Skin of body (tissue), 2 donors: ENCODE data around the gene DAP. TPM values are rescaled to one million over a fixed set of nuclear protein-coding genes. Genes with fewer than 3 reads are reported as not detected.

Source experiments
- DNase-seq: peaks from one replicate; lab custom pipeline; 2025; lab: John Stamatoyannopoulos, UW
- total RNA-seq: library from RNA; depleted of rRNA; stranded (reverse); fragments of >200 nt; gene quantifications from one replicate; pipeline ENCODE4 v1.2.3, GENCODE V29; 2014

DAP gene
- total RNA-seq, 1 donor from 2014 or later: 27.4 TPM

DNA sequence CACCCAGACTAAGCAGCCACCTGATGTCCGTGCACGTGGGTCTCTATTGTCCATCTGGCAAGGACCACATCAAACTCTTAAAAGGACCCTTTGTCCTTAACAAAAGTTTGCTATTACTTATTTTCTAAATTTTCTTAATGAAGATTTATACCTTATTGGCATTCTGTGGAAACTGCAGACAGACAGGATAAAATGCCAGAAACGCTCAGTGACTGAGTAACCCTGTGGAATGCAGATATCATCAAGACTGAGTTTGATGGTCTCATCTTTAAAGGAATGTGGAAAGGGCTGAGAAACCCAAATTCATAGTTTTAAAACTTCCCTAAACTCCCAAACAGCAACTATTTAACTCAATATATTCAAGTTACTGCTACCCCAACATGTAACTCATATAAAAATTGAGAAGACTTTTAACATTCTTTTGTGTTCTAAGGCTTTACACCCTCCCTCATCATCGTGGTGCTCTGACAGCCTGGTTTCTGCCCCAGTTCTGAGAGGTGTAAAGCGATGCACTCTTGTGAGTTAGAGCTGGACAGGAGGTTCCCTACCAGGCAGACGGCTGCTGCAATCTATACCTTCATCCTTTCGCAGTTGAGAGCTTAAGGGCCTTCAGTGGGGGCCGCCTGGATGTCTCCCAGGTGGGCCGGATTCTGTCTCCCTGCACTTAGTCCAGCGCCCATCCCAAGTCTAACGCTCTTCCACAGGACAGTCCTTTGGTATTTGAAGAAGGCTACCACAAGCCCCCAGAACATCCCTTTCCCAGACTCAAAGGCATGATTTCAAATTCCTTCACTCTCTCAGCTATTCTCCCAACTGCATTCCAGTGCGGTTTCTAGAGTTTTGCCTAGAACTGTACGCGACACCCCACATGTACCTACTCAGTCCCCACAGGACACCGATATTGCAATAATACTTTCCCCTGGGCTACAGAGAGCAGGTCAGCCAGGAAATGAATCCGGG lies 68.9 kb downstream of the DAP start:
- no peak for DNase-seq

DNA sequence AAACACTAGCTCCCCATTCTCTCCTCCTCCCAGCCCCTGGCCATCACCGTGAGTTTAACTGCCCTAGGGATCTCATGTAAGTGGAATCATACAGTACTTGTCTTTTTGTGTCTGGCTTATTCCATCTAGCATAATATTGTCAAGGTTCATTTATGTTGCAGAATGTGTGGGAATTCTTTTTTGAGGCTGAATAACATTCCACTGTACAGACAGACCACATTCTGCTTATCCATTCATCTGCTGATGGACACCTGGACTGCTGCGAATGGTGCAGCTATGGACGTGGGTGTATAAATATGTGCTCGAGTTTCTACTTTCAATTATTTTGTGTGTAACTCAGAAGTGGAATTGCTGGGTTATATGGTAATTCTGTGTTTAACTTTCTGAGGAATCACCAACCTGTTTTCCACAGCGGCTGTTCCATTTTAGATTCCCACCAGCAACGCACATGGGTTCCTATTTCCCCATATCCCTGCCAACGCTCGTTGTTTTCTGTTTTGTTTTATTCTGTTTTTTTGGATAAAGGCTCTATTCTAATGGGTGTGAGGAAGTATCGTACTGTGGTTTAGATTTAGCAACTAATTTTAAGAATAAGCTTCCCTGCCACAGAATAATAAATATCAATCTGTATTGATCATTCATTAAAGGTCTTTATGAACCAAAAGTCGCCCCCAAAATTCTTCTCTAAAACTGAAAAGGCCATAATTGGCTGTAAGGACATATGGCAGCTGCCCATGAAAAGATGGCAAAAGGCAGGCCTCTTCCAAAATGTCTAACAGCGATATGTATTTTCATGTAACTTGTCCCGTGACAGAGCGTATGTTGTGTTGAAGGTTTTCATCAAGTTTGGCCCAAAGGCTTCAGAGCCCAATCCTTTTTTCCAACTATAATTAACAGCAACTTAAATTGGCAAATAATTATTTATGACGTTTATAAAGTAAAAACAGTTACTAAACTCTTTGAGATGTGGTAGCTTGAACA lies 70.3 kb downstream of the DAP start:
- DNase-seq: no peak

DNA sequence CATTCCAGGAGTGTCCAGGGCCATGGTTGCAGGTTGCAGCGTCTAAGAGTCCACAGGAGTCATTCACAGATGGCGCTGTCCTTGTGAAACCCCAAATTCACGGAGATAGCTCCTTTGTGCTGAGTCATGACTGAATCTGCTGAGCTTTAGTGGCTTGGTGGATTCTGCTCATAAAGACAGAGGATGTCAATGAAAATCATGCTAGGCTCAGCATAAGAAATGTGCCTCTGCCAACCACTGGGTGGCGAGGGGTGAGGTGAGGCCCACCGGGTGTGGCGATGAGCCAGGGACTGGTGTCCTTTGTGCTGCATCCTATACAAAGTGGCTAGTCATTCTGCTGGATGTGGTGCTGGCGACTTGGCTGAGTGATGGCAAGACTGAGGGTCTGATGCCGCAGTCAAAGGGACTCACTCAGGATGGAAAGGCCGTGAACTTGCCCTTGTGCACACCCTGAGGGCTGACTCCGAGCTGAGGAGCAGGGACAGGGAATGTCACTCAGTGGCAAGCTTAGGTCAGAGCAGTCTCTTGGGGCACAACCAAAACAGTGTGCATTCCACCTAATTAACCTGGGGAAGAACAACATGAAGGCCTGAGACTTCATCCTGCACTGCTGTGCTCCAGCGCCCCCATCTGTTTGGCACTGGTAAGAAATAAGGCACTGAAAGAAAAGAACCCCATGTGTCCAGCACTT lies 71.5 kb downstream of the DAP start:
- DNase-seq: no peak

DNA sequence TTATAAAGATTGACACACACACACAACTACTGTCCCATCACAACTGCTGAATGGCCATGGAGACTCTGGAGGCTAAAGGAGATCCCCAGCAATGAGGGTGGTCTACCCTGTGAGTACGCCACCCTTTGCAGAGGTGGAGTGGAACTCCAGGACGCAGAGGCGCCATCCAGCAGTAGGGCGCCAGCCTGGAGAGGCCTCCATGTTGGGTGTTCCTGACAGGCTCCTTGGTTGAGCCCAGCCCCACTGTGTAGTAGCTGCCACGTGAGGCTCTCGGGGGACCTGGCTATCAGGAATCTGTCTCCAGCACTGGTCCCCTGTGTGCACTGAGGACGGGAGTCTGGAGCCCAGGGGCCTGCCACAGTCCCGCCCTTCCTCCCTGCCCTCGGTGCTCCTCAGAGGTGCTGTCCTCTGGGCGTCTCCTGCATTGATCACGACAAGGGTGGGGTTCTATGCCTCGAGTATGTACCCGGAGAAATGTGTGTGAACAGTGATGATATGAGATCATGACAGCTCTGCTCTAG lies 72.3 kb downstream of the DAP start:
- DNase-seq: no peak

DNA sequence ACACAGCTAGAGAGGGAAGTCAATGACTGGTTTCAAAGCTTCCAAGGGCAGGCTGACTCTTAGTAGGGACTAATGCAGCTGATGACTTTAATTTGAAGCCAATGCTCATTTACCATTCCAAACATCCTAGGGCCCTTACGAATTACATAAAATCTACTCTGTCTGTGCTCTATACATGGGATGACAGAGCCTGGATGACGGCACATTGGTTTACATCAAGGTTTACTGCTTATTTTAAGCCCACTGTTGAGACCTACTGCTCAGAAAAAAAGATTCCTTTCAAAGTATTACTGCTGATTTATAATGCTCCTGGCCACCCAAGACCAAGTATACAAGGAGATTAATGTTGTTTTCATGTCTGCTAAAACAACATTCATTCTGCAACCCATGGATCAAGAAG lies 74.1 kb downstream of the DAP start:
- no peak for DNase-seq

DNA sequence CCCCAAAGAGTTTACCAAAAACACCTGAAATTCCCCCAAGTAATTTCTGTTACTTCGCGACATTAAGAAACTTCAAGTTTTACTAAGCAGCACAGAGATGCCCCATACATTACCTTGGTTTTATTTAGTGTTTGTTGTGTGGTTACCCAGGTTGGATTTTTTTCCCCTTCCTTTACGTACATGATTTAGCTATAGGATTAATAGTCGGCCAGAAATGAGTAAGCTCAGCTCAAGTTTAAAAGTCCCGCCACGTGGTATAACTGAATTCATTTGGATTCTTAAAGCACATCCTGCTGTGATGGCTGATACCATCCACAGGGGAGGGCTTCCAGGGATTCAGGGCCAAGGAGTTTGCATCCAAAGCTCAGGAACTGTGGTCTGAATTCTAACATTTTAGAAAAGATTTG lies 75.9 kb downstream of the DAP start:
- DNase-seq: no peak

DNA sequence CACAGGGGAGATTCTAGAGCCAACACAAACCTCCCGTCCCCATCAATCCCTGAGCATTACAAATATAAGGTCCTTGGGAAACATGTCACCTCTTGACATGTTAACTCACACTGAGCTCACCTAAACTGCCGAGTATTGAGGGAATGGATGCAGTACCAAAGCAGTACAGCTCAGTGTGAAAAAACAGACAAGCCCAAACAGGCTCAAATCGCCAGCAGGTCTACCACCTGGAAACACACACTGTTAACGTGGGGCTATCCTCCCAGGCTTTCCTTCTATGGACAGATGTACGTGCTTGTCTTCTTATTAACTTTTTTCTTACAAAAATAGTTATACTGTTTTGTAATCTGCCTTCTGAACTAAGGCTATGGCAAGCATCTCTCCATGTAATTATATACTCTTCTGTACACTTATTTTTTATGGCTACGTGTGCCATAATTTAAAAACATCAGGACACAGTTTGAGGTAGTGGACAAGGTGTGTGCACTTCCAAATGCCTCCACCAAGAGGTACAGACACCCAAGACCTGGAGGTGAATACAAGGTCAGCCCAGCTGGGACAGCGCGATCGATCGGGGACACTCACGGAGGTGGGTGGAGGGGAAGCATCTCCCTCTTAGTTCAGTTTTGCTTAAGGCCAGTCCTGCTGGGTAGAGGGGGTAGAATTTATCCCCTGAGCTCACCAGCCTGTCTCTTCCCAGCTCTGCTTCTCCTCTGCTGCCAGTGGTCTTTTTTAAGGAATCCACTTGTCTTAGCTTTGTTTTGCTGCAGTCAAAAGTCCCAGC lies 76.5 kb downstream of the DAP start:
- no peak for DNase-seq

DNA sequence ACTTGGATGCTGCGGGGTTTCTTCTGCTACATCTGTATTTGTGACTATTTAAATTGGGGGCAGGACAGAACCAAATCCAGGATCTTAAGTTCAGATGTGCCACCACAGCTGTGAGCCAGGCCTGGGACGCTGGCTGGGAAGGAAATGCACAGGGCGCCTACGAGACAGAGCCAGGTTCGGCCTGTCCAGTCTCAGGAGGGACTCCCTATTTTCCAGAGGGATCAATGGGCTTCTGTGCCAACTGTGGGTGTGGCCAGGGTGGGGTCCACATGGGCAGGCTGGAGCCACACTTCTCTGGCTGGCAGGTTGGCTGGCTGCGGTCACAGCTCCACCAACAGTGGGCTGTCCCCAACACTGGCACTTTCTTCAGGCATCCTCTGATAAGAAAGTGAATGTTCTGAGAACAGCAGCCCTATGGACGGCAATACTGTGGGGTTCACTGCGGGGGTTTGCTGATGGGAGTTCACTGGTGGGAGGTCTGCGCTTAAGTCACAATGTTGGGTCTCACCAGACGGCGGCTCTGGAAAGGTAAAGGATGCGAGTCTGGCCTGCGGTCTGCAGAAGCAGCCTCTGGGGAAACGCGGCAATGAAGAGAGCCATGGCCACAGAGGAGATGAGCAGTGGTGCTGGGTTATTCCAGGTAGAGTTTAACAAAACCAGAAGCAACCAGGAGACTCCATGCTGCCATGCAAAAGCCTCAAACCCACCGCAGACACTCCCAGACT lies 78.1 kb downstream of the DAP start:
- no peak for DNase-seq

DNA sequence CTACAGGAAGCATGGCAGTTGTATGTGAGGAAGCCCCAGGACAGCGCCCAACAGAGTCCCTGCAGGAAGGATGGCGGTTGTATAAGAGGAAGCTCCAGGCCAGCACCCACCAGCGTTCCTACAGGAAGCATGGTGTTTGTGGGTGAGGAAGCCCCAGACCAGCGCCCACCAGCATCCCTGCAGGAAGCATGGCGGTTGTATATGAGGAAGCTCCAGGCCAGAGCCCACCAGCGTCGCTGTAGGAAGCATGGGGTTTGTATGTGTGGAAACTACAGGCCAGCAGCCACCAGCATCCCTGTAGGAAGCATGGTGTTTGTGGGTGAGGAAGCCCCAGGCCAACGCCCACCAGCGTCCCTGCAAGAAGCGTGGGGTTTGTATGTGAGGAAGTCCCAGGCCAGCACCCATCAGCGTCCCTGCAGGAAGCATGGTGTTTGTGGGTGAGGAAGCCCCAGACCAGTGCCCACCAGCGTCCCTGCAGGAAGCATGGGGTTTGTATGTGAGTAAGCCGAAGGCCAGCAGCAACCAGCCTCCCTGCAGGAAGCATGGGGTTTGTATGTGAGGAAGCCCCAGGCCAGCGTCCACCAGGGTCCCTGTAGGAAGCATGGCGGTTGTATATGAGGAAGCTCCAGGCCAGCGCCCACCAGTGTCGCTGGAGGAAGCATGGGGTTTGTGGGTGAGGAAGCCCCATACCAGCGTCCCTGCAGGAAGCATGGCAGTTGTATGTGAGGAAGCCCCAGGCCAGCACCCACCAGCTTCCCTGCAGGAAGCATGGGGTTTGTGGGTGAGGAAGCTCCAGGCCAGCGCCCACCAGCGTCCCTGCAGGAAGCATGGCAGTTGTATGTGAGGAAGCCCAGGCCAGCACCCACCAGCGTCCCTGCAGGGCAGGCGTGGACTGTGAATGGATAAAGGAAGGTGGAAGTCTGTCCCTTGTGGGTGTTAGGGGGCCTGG lies 79.0 kb downstream of the DAP start:
- no peak for DNase-seq

DNA sequence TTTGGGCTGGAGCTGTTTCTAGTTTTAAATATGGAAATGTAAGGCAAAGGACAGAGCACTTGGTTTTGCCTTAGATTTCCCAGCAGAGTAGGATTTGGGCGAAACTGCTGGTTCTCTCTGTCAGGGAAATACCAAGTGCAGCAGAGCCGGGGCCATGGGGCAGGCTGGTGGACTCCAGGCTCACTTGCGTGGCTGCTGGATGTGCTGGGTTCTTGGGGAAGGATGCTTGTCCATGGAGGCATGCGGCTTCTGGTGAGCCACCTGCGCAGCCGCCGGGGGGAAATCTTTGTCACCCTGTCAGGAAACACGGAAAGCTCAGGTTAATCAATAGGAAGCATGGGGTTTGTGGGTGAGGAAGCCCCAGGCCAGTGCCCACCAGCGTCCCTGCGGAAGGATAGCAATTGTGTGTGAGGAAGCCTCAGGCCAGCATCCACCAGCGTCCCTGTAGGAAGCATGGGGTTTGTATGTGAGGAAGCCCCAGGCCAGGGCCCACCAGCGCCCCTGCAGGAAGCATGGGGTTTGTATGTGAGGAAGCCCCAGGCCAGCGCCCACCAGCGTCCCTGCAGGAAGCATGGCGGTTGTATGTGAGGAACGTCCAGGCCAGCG lies 80.1 kb downstream of the DAP start:
- DNase-seq: no peak

DNA sequence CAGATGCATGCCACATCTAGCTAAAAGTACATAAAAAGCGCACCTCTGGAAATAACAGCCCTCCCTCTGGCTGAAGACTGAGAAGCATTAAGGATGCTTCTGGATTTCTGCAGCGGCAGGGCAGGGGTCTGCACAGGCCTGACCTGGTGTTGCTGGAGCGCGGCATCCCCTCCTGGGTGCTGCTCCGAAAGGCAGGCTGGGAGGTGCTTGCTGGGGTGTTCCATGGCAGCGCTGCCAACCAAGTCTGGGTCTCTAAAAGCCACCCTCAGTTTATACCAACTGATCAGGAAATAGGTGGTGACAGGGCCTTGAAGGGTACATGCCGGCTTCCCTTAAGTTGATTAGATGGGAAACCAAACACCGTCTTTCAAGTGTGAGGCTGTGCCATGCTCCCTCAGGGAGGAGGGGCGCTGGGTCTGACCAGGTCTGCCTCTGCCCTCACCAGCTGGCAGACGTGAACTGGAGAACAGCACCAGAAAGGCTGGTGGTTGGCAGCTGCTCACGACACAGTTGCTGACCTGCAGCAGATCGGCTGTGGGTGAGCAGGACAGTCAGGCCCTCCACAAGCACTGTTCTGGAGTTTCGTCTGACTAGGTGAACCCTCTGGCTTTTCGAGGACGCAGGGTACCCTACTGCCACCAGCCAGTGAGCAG lies 81.6 kb downstream of the DAP start:
- no peak for DNase-seq

DNA sequence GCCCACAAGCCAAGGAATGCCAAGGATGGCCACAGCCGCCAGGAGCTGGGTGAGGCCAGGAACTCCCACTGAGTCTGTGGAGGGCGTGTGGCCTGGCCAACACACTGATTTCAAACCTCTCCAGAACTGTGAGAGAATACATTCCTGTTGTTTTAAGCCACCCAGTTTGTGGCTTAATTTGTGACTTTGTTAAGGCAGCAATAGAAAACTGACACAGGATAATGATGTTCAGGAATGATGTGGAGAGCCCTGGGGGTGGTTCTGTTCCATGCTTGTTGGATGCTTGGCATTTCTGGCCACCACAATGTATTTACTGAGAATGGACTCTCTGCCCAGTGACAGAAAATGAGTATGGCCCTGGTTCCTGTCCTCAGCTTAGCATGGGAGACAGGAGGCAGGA lies 82.8 kb downstream of the DAP start:
- no peak for DNase-seq

DNA sequence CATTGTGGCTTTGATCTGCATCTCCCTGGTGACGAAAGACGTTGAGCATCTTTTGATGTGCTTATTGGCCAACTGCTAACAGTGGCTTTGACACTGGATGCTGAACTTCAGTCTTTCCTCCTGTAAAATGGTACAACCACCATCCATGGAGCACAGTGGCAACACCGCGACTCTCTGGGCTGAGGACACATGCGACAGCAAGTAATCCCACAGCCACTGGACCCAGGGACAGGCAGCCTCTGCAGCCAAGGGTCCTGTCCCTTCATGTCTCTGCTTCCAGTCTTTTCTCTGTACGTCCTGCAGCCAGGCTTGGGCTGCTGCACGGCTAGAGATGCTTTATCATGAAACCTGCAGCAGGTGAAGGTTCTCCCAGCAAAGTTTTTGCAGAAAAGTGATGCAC lies 83.5 kb downstream of the DAP start:
- DNase-seq: no peak

DNA sequence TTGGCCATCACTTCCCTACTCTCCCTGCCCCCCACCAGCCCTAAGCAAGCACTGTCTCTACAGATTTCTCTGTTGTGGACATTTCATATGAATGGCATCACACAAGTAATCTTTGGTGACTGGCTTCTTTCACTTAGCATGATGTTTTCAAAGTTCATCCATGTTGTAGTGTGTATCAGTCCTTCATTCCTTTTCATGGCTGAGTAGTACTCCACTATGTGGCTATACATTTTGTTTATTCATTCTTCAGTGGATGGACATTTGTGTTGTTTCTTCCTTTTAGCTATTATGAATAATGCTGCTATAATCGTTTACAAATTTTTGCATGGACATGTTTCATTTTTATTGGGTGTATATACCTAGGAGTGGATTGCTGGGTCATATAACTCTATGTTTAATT lies 84.1 kb downstream of the DAP start:
- DNase-seq: no peak

DNA sequence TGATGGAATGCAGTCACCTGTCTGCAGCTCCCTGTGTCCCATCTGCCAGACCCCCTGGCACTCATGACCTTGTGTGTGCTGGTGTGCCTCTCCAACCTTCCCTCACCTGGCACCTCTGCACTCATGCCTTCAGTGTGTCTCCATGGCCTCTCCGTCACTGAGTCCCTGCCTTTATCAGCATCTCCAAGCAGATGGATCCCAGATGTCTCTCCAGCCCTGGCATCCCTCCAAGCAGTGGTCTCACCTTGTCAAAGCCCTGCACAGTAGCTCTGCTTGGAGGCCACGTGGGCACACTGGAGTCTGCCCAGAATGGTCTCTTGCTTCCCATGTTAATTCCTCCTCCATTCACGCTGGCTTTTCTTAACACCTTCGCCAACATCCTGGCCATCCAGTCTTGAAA lies 84.8 kb downstream of the DAP start:
- no peak for DNase-seq

DNA sequence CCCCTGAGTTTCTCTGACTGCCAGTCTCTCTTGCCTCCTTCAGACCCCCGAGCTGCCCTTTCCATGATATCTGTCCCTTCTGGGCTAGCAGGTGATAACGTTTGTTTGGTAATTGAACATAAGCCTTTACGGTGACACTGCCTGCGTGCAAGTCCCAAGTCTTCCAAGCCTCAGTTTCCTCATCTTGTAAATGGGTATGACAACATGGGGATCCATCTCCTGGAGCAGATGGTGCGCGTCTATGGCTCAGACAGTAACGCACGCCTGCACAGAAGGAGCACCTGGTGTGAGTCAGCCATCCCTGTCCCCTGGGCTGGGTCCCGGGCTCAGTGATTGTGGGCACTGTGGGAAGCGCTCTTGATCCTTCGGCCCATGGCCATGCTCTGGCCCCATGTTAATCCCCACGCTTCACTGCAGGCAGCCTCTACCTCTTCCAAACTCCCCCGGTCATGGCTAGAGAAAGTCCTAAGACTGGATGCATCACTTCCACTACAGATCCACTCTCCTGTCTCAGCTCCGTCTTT lies 85.8 kb downstream of the DAP start:
- DNase-seq: no peak

DNA sequence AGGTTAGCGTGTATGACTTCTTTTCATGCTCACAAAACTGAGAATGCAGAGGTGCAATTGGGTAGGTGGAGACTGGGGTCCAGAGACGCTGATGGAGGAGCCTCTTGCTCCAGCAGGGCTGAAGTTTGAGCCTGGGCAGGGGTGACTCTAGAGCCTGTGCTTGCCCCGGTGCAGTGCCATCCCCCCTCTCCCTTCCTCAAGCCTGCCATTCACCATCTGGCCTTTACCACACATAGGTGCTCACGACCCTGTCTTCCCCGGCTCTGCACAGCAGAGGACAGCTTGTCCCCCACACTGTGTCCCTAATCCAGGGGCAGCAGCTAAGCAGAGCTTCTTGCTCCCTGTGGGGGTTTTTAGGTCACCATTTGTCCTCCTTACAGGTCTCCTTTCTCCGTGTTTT lies 86.5 kb downstream of the DAP start:
- DNase-seq: no peak

DNA sequence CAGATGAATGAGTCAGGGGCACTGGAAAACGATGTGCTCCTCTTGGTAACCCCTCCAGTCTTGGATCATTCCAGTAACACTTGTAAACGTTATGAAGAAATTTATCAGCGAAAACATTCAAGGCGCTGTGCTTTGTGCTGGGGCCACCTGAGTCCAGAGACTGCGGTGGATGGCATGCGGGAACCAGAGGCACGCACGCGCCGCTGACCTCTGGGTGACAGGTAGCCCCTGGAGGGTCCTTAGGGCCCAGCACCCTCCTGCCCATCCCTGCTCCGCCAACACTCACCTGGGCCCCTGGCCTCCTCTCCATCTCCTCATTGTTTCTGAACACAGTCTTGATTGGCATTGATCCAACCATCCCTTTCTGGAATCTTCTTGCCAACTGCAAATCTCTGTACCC lies 86.9 kb downstream of the DAP start:
- no peak for DNase-seq
